ENCODE measurements around the gene RNF19B.

Gene RNF19B

GRCh38 chr1:32895325-32896215 lies 69.0 kb downstream of the RNF19B start:
- H3K4me3 ChIP-seq (ENCODE audit: low read length): no peak overlapping the region
- no peak for DNase-seq (ENCODE audit: low read depth, low spot score)

DNA sequence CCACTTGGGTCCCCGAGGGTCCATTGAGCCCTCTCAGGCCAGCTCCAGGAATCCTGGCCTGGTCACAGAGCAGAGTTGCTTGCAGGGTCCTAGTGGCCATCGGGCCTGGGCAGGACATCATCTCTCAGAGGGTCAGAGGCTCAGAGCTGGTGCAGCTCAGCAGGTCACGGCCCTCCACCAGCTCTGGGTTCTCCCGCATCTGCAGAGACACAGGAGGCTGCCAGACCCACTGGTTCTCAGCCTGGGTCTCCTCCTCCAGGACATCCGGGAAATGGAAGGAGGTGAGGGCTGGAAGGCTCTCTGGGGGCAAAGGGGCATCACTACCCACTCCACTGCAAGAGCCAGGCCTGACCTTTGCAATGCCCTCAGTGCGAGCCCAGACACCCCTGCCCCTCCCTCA lies 69.9 kb downstream of the RNF19B start:
- DNase-seq (ENCODE audit: low read depth, low spot score): no peak
- H3K4me3 ChIP-seq (ENCODE audit: low read length): no peak overlapping the region

- no peak overlapping the region for H3K4me3 ChIP-seq (ENCODE audit: low read length)
- DNase-seq (ENCODE audit: low read depth, low spot score): no peak
Measured at GRCh38 chr1:32894019-32894600, 70.5 kb downstream of the RNF19B start.

DNA sequence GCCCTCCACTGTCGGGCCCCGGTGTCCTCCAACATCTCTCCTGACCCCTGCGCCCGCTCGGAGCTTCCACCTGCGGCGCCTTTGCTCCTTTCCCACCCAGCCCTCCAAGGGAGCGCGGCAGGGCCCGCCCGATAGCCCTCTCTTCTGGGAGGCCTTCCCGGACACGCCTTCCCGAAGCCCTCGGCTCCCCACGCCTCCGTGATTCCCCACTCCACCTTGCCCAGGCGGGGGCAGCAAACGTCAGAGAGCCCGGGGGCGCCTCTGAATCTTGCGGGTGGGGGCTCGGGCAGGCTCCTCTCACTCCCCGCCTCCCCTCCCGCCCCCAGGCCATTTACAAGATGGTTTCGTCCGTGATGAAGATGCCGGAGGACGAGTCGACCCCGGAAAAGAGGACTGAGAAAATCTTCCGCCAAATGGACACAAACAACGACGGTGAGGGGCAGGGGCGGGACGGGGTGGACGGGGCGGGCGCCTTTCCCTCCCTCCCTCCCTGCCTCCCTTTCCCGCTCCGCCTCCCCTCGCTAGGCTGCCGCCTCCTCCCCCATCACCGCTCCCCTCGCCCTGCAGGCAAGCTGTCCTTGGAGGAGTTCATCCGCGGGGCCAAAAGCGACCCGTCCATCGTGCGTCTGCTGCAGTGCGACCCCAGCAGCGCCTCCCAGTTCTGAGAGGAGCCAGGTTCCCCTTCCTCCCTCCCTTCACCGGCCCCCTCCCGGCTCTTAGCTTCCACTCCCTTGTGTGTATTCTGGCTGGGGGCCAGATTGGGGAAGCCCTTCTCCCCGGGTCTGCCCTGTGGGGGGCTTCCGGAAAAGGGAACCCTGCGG lies 71.2 kb downstream of the RNF19B start:
- H3K4me3 ChIP-seq (ENCODE audit: low read length): no peak overlapping the region
- no peak for DNase-seq (ENCODE audit: low read depth, low spot score)

DNA sequence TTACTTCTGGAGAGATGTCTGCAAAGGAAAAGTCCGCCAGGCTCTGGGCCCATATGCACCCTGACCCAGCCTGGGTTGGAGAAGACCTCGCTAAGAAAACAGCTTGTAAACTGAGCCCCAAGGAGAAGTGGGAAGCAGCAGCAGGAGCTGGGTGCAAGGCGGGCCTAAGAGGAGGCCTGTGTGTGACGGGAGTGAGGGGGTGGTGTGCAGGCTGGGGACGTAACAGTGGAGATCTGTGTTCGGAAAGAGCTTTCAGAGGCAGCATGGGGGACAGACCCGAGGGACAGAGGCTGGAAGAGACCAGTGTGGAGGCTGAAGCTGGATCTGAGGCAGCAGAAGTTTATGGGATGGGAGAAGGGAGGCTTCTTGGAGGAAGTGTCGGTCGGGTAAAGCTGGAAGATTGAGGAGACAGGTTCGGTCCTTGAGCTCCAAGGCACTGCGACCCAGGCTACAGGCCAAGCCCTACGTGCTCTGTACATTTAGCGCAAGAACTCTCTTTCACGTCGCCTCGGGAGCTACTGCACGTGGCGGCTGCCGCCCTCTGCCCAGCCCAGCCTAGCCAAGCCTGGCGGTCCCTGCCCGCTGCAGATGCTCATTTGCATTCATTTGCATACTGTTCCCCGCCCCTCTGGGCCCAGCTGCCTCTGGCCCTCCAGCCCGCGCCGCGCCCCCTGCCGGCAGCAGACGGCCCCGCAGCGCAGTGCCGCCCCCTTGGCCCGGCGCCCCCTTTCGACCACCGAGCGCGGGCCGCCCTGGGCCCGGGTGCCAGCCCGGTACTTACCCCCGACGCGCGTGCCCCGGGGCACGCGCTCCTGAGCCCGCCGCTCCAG lies 72.0 kb downstream of the RNF19B start:
- DNase-seq (ENCODE audit: low read depth, low spot score): no peak
- H3K4me3 ChIP-seq (ENCODE audit: low read length): no peak overlapping the region

GRCh38 chr1:32891630-32892029 lies 73.0 kb downstream of the RNF19B start:
- H3K4me3 ChIP-seq (ENCODE audit: low read length): no peak overlapping the region
- DNase-seq (ENCODE audit: low read depth, low spot score): no peak

DNA sequence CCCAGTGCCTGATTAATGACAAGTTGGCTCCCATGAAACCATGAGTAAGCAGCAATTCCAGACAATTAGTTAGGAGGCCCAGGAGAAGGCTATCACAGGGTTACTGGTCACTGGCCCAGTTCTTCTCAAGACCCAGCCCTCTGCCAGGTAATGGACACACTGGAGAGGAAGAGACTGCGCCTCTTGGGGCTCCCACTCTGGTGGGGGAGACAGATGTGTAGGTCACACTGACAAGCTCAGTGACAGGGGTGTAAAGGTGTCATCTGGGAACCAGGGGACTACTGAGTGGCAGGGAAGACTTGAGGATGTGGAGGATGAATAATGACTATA lies 73.4 kb downstream of the RNF19B start:
- no peak for DNase-seq (ENCODE audit: low read depth, low spot score)
- H3K4me3 ChIP-seq (ENCODE audit: low read length): no peak overlapping the region

- DNase-seq (ENCODE audit: low read depth, low spot score): no peak
- H3K4me3 ChIP-seq (ENCODE audit: low read length): no peak overlapping the region
Measured at GRCh38 chr1:32890516-32891240, 73.9 kb downstream of the RNF19B start.

- no peak for DNase-seq (ENCODE audit: low read depth, low spot score)
- no peak overlapping the region for H3K4me3 ChIP-seq (ENCODE audit: low read length)
Measured at GRCh38 chr1:32889731-32890278, 74.8 kb downstream of the RNF19B start.

GRCh38 chr1:32888677-32889420 lies 75.8 kb downstream of the RNF19B start:
- no peak overlapping the region for H3K4me3 ChIP-seq (ENCODE audit: low read length)
- DNase-seq (ENCODE audit: low read depth, low spot score): no peak

DNA sequence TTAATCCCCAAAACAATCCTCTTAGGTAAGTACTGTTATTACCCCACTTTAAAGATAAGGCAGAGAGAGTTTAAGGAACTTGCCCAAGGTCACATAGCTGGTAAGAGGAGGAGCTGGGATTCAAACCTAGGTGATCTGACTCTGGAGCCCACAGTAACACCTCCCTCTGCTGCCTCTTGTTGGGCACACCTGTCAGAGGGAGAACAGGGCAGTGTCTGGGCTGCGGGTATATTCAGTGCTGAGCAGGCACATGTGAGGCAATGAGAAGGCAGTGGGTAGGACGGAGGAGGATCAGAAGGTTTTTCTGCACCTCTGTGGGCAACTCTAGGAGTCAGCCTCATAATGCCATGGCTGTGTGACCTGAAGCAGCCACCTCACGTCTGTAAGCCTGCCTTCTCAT lies 76.5 kb downstream of the RNF19B start:
- no peak for DNase-seq (ENCODE audit: low read depth, low spot score)
- no peak overlapping the region for H3K4me3 ChIP-seq (ENCODE audit: low read length)

DNA sequence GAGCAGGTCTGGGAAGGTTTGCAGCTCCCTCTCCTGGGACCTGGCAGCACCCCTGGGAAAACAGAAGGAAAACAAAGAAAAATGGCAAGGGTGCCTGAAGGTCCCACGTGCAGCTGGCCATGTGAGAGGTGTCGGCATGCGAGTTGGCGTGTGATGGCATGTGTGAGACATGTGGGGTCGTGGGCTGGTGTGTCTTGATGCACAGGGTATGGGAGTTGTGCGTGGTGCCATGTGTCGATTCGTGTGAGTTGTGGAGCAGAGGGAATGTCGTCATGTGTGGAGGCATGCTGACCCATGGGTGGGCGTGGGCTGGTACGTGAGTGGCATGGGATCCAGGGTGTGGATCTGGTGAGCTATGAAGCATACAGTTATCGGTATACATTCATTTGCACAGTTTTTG lies 77.0 kb downstream of the RNF19B start:
- H3K4me3 ChIP-seq (ENCODE audit: low read length): no peak overlapping the region
- DNase-seq (ENCODE audit: low read depth, low spot score): no peak

DNA sequence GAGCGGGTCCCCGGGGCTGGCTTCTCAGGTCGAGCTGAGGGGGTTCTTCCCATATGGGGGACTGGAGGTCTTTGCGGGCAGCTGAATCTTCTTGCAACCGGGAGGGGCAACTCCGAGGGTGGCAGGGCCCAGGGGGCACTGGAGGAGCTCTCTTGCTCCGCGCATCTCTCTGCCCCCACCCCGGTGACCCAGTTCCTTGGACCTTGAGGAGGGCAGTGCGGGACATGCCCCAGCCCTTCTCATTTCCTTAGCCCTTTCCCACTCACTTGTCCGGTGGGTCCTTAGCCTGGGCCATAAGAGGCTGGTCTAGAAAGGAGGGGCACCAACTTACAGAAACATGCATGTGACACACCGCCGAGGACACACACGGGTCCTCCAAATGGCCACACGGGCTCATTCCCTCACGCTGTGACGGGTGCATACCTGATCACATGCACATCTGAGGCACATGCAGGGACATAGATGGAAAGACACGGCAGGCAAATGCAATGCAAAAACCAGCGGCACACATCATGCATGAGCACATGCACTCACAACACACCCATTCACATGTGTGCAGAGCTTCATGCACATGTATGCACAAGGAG lies 77.7 kb downstream of the RNF19B start:
- no peak for DNase-seq (ENCODE audit: low read depth, low spot score)
- no peak overlapping the region for H3K4me3 ChIP-seq (ENCODE audit: low read length)
